NCI-H2171 (cell line): ENCODE data around the gene ZCCHC7.

Source experiments
- DNase-seq: peaks from one replicate; lab custom pipeline; 2025; lab: John Stamatoyannopoulos, UW

The ZCCHC7 gene

GRCh38 chr9:37210737-37211523 lies 90.6 kb downstream of the ZCCHC7 start:
- DNase-seq, result no peak

GRCh38 chr9:37212435-37212834 lies 92.1 kb downstream of the ZCCHC7 start:
- no peak for DNase-seq

GRCh38 chr9:37215381-37215780 lies 95.0 kb downstream of the ZCCHC7 start:
- no peak for DNase-seq

DNA sequence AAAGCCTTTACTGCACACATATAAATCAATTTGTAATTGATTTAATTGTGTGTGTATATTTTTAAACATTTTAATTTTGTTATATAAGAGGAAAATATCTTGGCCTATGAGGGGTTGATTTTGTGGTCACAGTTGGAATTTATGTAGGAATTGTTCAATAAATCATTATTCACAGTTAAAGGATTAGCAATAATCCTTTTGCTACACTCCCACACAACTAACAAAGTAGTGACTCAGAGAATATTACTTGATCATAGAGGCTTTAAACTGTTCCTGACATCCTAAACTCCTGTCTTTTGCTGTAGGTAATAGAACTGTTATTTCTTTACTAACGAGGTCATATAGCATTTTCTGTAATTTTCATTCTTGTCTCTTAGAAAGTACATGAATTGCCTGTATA lies 95.5 kb downstream of the ZCCHC7 start:
- no peak for DNase-seq

DNA sequence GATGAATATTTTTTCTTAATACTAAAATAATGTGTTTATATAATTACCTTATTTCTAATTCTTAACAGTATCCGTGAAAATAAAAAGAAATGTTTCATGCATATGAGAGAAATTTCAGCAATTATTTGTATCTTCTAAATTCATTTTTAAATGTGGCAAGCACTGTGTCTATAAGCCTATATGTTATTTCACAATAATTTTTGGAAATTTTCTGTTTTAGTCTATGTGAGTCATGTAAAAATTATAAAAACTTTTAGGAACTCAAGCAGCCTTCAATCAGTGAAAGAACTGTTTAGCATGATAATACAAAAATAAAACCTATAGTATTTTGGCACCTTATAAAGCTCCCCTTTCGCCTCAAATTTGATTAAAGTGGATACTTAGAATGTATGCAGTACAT lies 96.8 kb downstream of the ZCCHC7 start:
- DNase-seq, result no peak

DNA sequence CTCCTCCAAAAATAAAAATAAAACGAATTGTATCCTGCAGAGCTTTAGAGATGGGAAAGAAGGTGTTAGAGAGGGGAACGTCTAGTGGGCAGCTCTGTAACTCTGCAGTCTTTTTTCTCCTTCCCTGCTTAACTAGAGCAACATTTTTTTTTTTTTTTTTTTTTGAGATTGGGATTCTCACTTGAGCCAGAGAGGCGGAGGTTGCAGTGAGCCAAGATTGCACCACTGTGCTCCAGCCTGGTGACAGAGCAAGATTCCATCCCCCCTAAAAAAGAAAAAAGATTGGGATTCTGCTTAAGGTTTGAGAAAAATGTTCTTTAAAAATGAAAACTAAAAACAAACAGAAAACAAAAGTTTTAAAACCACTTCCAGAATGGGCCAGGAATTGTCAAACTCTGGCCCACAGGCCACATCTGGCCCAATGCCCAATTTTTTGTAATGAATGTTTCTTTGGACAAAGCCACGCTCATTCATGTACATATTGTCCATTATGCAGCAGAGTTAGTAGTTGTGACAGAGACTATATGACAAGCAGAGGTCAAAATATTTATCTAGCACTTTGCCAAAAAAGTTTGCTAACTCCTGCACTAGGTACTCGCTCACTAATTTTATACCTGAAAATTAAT lies 98.5 kb downstream of the ZCCHC7 start:
- no peak for DNase-seq

GRCh38 chr9:37220971-37221370 lies 100.6 kb downstream of the ZCCHC7 start:
- no peak for DNase-seq

DNA sequence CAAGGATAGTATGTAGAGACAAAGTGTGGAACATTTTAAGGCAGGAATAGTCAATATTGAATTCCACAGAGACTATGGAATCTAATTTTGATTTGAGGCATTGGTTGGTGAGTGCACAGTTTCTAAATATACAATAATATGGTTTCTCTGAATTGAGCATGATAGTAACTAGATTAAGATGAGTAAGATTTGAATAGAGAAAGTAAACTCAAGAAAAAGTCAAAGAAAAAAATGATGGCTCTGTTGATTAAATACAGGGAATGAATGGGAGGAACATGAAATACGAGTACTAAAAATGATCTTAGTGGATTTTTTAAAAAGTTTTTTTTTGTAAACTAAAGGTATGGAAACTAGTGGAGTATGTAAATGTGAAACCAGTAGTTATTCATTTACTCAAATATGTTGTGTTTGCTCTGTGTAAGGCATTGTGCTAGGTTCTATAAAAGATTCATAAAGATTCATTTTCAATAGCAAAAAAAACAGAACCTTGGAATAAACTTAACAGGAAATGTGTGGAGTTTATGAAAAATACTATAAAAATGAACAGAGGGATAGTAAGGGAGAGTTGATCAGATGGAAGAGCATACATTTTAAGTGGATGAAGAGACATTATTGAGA lies 101.2 kb downstream of the ZCCHC7 start:
- DNase-seq, result no peak

- no peak for DNase-seq
Observed at GRCh38 chr9:37229455-37229854, 109.1 kb downstream of the ZCCHC7 start.

DNA sequence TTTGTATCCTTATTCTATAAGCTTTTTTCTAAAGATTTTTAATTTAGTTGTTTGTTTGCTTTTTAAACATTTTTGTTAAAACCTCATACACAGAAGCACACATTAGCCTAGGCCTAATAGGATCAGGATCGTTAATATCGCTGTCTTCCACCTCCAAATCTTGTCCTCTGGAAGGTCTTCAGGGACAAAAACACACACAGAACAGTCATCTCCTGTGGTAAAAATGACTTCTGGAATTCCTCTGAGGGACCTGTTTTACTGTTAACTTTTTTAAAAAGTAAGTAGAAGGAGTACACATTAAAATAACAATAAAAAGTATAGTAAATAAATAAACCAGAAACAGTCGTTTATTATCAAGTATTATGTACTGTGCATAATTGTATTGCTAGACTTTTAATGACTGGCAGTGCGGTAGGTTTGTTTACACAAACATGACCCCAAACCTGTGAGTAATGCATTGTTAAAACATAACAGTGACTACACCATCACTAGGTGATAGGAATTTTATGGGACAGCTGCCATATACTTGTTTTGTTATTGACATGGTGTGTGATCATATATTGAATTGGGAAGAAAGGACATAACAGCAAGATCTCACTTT lies 109.6 kb downstream of the ZCCHC7 start:
- DNase-seq, result no peak

DNA sequence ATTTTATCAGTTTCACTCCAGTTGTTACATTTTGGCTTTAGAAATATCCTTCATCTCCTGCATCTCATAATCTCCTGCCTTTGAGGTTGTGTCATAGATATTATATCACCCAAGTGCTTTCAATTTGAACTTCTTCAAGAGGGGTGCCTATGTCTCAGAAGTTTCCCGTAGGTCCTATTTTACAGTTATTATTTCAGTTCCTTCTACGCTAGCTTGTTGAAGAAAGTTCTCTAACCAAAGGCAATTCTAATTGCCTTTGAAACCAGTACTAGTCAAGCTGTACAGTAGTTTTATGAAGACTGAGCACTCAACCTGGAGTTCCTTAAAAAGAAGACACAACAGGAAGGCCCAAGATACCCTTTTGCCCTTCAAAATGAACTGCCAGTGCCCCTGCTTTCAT lies 116.4 kb downstream of the ZCCHC7 start:
- DNase-seq, result no peak

DNA sequence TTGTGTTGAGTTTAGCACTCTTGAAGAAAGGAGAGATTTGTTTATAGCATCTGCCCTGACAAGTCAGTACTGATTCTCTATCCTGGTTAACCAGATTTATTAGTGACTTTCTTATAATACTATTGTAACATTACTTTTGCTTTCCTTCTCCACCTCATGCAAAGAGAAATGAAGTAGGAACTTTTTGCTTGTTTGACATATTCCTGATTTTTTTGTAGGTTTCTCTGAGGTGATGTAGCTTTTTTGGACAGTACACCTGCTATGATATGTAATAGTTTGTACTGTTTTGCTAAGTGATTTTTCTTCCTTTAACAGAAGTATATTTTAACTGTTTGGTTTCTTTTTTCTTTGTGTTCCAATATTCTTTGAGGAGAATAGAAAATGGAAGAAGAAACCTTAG lies 117.7 kb downstream of the ZCCHC7 start:
- DNase-seq, result no peak

GRCh38 chr9:37239224-37239859 lies 119.0 kb downstream of the ZCCHC7 start:
- DNase-seq, result no peak

DNA sequence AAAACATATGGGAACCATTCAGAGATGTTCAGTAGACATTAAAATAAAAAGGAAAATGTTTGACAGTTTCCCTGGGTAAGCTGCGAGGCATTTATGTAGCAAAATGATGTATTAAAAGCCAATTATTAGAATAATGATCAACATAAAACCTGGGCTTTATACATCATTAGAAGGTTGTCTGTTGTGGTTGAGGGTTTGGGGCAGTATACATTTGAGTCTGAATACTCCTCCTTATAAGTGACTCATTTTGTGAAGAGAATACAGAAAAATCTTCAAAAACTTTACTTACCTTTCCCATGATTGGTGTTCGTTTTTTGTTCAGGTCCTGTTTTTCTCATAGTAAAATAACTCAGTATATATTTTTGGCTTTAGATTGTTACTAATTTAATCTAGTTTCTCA lies 119.5 kb downstream of the ZCCHC7 start:
- DNase-seq, result no peak

DNA sequence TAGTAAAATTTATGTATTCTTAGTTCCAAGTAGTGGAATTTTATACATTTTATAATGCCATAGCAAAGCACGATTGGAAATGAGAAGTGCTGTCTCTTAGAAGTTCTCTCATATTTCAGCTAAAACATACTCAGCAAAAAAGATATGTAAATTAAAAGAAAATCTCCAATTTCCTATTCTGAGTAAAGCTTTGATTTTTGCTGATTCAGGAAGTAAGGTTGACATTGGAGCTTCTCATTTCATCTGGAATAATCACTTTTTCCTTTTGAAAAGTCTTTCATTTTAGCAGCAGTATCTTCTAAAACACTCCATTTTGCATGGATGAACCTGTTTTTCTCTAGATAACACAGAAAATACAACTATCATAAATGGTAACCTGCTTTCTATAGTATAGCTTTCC lies 121.0 kb downstream of the ZCCHC7 start:
- DNase-seq, result no peak

GRCh38 chr9:37242089-37242488 lies 121.7 kb downstream of the ZCCHC7 start:
- no peak for DNase-seq

- DNase-seq, result no peak
Observed at GRCh38 chr9:37243588-37244345, 123.4 kb downstream of the ZCCHC7 start.

GRCh38 chr9:37246826-37247225 lies 126.5 kb downstream of the ZCCHC7 start:
- DNase-seq, result no peak

GRCh38 chr9:37248651-37249163 lies 128.3 kb downstream of the ZCCHC7 start:
- no peak for DNase-seq

GRCh38 chr9:37251452-37251851 lies 131.1 kb downstream of the ZCCHC7 start:
- DNase-seq, result no peak

- no peak for DNase-seq
Observed at GRCh38 chr9:37253377-37253937, 133.1 kb downstream of the ZCCHC7 start.
